Measurements from ENCODE around the gene POFUT2. TPM values are rescaled to one million over a fixed set of nuclear protein-coding genes. Genes with fewer than 3 reads are reported as not detected.

Gene POFUT2
- total RNA-seq, 1 donor from 2014 or later, result 39.5 TPM

GRCh38 chr21:45269861-45270260 is 17.8 kb downstream of the POFUT2 start:
- Mint-ChIP-seq H3K27ac (ENCODE audit: unreplicated experiment) (no peak overlapping the region), H3K4me1 (no peaks in the 10 kb centered on the region), H3K4me3 (no peak overlapping the region), H3K36me3 (ENCODE audit: low read depth) (peaks cover 13% of the 10 kb centered on the region), H3K27me3 (ENCODE audit: low read depth) (no peaks in the 10 kb centered on the region), H3K9me3 (no peaks in the 10 kb centered on the region)
- no peak for DNase-seq (ENCODE audit: low read depth, low spot score)
- no peak for TF ChIP-seq CTCF (conservative IDR thresholded peaks at IDR 0.05)

GRCh38 chr21:45267390-45267760 is 20.3 kb downstream of the POFUT2 start:
- no peaks in the 10 kb centered on the region for H3K4me1 Mint-ChIP-seq
- H3K27ac Mint-ChIP-seq (ENCODE audit: unreplicated experiment), result no peak overlapping the region
- H3K36me3 Mint-ChIP-seq (ENCODE audit: low read depth), result peaks cover 13% of the 10 kb centered on the region
- TF ChIP-seq CTCF (conservative IDR thresholded peaks at IDR 0.05), result no peak
- H3K9me3 Mint-ChIP-seq, result no peaks in the 10 kb centered on the region
- no peak for DNase-seq (ENCODE audit: low read depth, low spot score)
- no peaks in the 10 kb centered on the region for H3K27me3 Mint-ChIP-seq (ENCODE audit: low read depth)
- no peak overlapping the region for H3K4me3 Mint-ChIP-seq

GRCh38 chr21:45266518-45267389 is 20.9 kb downstream of the POFUT2 start:
- Mint-ChIP-seq H3K36me3 (ENCODE audit: low read depth) (peaks cover 13% of the 10 kb centered on the region), H3K27me3 (ENCODE audit: low read depth) (no peaks in the 10 kb centered on the region), H3K4me1 (no peaks in the 10 kb centered on the region), H3K9me3 (no peaks in the 10 kb centered on the region), H3K27ac (ENCODE audit: unreplicated experiment) (no peak overlapping the region), H3K4me3 (no peak overlapping the region)
- TF ChIP-seq CTCF (conservative IDR thresholded peaks at IDR 0.05), result no peak
- DNase-seq (ENCODE audit: low read depth, low spot score), result no peak

GRCh38 chr21:45265721-45266517 is 21.8 kb downstream of the POFUT2 start:
- Mint-ChIP-seq H3K4me3 (no peak overlapping the region), H3K27ac (ENCODE audit: unreplicated experiment) (no peak overlapping the region), H3K4me1 (no peaks in the 10 kb centered on the region), H3K36me3 (ENCODE audit: low read depth) (peaks cover 13% of the 10 kb centered on the region), H3K9me3 (no peaks in the 10 kb centered on the region), H3K27me3 (ENCODE audit: low read depth) (no peaks in the 10 kb centered on the region)
- no peak for DNase-seq (ENCODE audit: low read depth, low spot score)
- TF ChIP-seq CTCF (conservative IDR thresholded peaks at IDR 0.05), result no peak

GRCh38 chr21:45264912-45265515 is 22.7 kb downstream of the POFUT2 start:
- no peaks in the 10 kb centered on the region for H3K4me1 Mint-ChIP-seq
- peaks cover 13% of the 10 kb centered on the region for H3K36me3 Mint-ChIP-seq (ENCODE audit: low read depth)
- no peak for DNase-seq (ENCODE audit: low read depth, low spot score)
- no peaks in the 10 kb centered on the region for H3K9me3 Mint-ChIP-seq
- no peak for TF ChIP-seq CTCF (conservative IDR thresholded peaks at IDR 0.05)
- no peak overlapping the region for H3K4me3 Mint-ChIP-seq
- H3K27me3 Mint-ChIP-seq (ENCODE audit: low read depth), result no peaks in the 10 kb centered on the region
- H3K27ac Mint-ChIP-seq (ENCODE audit: unreplicated experiment), result no peak overlapping the region
